GM21526 (cell line): ENCODE measurements around the gene GPHN.
"Not testable (repeated sequence)": the region's sequence is repeated elsewhere in the genome, so short reads cannot be mapped to it uniquely, and the experiment has no call there.

Source experiments
- ATAC-seq: cut with Tn5 transposase; IDR thresholded peaks from one replicate; pipeline ENCODE4 v1.9.1; 2021; ENCODE audit warnings: moderate library complexity; ENCODE audit not compliant: unreplicated experiment, low FRiP score

Gene GPHN

GRCh38 chr14:66501592-66501991 lies 6.4 kb upstream of the GPHN start:
- no peak for ATAC-seq

- ATAC-seq = not testable (repeated sequence)
These were observed 5.1 kb upstream of the GPHN start for GRCh38 chr14:66502836-66503235.

DNA sequence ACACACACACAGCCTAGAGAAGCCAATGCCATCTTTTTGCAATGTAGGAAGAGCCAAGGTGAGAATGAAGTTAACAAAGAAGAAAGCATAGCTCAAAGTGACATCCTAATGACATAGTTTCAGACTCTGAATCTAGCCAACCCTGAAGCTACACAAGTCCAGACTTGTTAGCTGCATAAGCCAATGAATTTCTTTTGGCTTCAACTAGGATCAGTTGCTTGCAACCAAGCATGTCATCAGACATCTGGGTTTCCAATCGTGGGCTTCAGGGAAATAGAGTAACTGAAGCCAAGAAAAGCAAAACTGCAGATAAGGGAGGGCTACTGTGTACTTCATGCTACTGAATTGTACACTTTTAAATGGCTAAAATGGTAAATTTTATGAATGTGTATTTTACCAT lies 4.4 kb upstream of the GPHN start:
- ATAC-seq = no peak

DNA sequence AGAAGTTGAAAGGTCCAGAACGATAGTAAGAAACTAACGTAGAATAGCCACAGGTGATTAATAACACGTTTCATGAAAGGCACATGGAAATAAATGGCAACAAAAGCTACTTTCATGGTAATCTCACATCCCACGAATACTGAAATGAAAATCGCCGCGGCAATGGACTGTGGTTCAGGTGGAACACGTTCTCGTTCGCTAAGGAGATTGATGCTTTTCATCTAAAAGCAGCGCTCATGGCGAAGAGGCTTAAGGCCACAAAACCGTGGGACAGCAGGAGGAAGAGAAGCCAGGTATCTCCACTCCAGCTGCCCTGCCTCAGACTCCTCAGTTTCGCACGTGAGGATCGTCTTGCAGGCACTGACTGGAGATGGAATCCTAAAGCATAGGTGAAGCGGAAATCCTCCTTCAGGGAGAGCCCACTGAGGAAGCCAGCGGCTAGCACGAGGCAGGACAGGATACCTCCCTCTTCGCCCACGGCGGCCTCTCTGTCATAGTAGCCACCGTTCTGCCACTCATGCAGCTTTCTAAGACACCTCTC lies 696 bp upstream of the GPHN start:
- peak; percentile 14 for ATAC-seq

DNA sequence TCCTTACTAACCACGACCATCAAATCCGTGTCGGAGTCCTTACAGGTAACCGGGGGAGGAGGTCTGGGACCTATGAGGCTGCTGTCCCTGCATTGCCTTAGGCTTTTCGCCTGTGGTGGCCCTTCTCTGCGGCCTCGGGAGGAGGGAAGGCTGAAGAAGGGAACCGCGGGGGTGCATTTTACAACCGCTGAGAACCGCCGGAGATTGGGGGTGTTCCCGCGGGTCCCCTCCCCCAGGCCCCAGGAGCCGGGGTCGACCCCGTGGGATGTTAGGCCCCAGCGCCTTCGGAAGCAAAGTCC lies 549 bp downstream of the GPHN start:
- ATAC-seq = peak; percentile 5

DNA sequence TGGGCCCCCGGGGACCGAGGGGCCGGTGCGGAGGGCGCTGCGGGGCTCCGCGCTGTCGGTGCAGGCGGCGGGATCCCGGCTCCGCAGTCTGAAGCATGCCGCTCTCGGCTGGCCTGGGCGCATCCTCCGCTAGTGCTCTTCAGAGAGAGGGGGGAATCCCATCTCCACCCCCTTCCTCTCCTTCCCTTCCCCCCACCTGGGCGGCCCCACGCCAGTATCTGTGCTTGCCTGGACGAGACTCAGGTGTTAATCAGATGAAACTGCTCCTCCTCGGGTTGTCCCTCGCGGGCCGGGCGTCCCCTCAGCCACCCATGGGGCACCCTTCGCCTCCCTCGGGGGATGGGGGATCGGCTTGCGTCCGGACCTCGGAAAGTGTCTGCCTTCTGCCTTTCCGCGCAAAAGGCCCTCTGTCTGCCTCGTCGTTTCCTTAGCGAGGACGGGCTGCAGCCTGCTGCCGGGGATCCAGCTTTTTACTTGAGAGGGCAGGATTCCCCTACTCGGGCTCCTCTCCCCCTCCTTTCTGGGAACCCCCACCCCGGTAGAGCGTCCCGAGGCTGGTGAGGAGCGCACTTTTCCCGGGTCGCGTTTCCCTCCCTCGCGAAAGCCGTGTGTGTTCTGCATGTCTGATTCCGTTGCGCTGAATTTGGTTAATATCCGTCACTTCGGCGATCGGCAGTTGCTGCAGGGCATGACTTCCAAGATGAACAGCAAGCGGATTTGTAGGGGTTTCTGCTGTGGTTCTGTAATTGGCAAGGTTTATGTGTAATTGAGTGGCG lies 1.1 kb downstream of the GPHN start:
- peak; percentile 25 for ATAC-seq

DNA sequence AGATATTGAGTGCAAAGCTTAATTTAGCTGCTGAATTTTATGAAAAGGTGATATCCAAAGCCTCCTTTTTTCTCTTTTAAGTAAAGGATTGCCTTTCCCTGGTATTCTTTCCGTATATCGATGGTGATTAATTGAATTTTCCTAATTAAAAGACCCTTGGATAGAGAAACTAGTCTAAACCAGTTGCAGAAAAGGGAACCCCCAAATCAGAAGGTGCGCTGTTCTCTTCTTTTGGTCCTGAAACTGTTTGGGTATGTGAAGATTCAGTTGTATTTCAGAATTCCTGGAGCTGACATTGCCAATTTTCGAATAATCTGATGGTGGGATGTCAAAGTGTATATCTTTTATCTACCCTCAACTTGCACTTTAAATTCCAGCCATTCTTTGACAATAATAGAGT lies 1.9 kb downstream of the GPHN start:
- no peak for ATAC-seq

GRCh38 chr14:66511849-66512248 lies 3.9 kb downstream of the GPHN start:
- no peak for ATAC-seq

DNA sequence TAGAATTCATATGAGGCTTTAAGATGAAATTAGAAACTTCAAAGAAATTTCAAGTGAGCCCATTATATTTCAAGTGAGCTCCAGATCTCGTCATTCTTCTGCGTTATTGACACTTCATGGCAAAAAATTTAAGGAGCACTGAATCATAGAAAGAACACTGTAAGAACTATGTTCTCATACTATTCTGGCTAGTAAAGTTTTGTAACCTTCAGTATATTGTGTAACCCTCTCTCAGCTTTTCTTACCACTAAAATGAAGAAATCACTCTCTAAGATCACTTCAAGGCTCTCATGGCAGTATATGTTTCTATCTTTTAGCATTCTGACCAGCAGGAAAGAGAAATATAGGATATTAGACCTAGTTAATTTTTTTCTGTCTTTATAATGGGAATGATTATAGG lies 6.3 kb downstream of the GPHN start:
- ATAC-seq = no peak

DNA sequence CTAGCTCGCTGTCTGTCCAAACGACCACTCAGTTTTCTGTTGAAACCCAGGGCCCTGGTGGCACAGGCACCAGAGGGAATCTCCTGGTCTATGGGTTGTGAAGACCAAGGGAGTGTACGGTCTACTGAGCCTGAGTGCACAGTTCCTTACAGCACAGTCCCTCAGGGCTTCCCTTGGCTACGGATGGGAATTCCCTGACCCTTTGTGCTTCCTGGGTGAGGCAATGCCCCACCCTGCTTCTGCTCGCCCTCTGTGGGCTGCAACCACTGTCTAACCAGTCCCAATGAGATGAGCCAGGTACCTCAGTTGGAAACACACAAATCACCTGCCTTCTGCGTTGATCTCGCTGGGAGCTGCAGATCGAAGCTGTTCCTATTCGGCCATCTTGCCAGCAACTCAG lies 22.6 kb downstream of the GPHN start:
- no peak for ATAC-seq

DNA sequence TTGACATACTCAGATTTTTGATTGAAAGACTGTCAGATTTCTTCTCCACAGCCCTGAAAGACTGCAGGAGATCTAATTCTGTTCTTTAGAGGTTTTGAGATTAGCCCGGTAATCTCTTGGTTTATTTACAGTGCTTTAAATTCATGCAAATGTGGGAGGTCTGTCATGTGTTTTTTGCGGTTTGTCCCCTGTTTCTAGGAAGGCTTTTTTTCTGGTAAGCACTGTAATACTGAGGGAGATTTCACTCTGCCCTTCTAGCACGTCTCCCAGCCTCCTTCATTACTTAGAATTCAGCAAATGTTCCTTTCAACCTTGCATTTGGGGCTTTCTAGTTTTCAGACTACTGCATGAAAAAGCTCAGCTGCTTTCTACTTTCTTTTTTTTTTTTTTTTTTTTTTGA lies 31.1 kb downstream of the GPHN start:
- no peak for ATAC-seq

DNA sequence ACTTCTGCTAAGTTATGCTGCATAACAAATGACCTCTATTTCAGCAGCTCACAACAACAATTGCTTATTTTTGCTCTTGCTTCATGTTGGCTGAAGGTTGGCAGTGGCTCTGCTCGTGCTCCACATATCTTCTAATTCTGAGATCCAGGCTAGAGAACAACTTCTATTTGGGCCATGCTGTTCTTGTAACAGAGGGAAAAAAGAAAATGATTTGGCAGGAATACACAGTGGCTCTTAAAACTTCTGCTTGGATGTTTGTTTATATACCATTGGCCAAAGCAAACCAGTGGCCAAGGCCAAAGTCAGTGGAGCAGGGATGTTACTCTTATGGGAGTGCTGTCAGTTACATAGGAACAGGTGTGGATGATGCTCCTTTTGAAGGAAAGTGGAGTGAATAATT lies 32.1 kb downstream of the GPHN start:
- ATAC-seq = no peak

DNA sequence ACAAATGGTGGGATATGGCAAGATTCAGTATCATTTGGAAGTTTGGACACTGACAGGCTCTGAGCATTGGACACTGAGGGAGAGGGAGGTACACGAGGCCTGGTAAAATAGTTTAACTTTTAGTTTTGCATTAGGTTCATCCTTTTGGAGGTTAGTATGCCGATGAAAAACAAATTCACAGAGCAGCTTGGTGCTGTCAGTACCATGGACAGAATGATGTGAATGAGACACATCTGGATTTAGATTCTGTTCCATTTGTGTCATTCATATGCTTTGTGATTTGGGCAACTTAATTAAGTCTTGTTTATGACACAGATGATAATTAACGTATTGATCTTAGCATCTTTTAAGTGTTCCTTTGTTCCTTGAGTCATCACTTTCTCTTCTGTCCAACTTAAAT lies 33.7 kb downstream of the GPHN start:
- ATAC-seq = no peak

DNA sequence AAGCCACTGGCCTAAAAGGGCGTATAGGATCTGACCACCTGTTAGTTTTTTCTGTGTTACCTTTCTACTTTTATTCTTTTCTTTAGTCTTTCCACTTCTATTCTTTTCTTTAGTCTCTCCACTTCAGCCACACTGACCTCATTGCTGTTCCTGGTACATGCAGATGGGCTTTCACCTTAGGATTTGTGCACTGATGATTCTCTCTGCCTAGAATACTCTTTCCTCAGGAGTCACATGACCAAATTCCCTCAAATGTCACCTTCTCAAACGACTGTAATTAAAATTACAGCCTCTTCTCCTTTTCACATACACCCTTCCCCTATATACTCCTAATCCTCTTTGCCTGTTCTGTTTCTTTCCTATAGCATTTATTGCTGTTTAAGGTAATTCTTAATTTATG lies 36.0 kb downstream of the GPHN start:
- no peak for ATAC-seq

DNA sequence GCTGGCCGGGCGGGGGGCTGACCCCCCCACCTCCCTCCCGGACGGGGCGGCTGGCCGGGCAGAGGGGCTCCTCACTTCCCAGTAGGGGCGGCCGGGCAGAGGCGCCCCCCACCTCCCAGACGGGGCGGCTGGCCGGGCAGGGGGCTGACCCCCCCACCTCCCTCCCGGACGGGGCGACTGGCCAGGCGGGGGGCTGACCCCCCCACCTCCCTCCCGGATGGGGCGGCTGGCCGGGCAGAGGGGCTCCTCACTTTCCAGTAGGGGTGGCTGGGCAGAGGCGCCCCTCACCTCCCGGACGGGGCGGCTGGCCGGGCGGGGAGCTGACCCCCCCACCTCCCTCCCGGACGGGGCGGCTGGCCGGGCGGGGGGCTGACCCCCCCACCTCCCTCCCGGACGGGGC lies 37.2 kb downstream of the GPHN start:
- not testable (repeated sequence) for ATAC-seq

GRCh38 chr14:66545751-66546150 lies 37.8 kb downstream of the GPHN start:
- ATAC-seq = not testable (repeated sequence)

DNA sequence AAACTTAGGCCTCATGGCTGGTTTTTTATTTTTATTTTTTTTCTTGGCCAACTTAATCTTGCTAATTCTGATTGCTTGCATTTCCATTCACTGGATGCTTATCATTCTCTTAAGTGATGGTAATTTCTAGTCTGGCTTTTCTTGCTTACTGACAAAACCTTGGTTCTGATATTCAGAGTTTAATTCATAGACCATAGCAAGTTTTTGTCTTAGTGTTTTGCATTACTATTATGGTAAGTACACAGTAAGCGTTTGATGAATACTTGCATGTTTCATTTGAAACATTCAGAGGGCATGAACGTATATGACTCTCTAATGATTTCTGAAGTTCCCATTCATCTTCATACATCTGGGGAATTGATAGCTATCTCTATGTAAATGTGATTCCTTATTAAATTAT lies 55.8 kb downstream of the GPHN start:
- ATAC-seq = no peak

- ATAC-seq = no peak
These were observed 60.3 kb downstream of the GPHN start for GRCh38 chr14:66568220-66568619.

DNA sequence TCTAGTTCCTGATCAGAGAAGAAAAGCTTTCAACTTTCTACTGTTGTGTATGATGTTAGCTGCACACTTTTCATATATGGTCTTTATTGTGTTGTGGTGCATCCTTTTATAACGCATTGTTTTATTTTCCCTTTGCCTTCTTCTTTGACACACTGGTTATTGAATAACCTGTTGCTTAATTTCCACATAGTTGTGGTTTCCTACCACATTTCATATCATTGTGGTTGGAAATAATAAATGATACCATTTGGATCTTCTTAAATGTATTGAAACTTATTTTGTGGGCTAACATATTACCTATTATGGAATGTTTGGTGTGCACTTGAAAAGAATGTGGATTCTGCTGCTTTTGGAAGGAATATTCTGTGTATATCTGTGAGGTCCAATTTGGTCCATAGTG lies 64.9 kb downstream of the GPHN start:
- no peak for ATAC-seq

DNA sequence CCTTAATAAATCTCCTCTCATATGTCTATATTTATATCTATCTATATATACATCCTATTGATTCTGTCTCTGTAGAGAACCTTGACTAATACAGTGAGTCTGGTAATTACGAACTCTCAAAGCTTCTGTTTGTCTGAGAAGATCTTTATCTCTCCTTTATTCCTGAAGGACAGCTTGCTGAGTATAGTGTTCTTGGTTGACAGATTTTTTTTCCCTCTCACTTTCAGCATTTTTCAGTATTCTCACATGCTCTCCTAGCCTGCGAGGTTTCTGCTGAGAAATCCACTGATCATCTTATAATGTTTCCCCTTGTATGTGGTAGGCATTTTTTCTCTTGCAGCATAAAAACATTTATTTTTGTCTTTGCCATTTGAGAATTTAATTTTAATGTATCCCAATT lies 67.1 kb downstream of the GPHN start:
- ATAC-seq = no peak

GRCh38 chr14:66575939-66576338 lies 68.0 kb downstream of the GPHN start:
- ATAC-seq = no peak

DNA sequence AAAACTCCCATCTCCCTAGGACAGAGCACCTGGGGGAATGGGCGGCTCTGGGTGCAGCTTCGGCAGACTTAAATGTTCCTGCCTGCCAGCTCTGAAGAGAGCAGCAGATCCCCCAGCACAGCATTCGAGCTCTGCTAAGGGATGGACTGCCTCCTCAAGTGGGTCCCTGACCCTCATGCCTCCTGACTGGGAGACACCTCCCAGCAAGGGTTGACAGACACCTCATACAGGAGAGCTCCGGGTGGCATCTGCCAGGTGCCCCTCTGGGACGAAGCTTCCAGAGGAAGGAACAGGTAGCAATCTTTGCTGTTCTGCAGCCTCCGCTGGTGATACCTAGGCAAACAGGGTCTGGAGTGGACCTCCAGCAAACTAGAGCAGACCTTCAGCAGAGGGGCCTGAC lies 79.8 kb downstream of the GPHN start:
- not testable (repeated sequence) for ATAC-seq

DNA sequence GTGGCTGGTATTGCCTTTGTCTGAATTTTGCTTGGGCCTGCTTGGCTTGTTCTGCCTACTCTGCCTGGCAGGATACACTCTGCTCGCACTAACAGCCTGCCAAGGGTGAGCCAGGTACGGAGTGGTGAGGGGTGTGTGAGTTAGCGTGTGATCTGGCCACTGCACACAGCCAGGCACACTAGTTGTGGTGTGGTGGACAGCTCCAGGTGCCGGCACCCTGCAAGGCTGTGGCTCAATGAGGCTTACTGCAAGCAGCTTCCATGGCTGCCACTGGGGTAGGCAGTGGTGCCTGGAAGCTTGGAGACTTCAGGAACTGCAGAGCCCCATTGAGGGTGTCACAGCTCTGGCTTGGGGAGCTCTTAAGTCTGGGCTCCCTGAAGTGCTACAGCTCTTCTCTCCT lies 87.4 kb downstream of the GPHN start:
- ATAC-seq = no peak
